GM19372 (cell line): ENCODE data around the gene MRPL20.

Experiments used
- ATAC-seq: cut with Tn5 transposase; IDR thresholded peaks from one replicate; pipeline ENCODE4 v1.9.1; 2021; ENCODE audit warnings: mild to moderate bottlenecking, low read depth, moderate library complexity; ENCODE audit not compliant: unreplicated experiment

Gene MRPL20

DNA sequence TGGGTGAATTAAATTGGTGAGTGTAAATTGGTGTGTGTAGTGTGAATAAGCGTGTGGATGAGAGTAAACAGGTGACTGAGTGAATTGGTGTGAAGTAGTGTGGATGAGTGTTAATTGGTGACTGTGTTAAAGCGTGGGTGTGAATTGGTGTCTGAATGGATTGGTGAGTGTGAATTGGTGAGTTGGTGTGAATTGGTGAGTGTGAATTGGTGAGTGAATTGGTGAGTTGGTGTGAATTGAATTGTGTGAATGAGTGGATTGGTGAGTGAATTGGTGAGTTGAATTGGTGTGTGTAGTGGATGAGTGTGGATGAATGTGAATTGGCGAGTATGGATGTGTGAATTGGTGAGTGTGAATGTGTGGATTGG, 40.4 kb downstream of the MRPL20 start:
- no peak for ATAC-seq

DNA sequence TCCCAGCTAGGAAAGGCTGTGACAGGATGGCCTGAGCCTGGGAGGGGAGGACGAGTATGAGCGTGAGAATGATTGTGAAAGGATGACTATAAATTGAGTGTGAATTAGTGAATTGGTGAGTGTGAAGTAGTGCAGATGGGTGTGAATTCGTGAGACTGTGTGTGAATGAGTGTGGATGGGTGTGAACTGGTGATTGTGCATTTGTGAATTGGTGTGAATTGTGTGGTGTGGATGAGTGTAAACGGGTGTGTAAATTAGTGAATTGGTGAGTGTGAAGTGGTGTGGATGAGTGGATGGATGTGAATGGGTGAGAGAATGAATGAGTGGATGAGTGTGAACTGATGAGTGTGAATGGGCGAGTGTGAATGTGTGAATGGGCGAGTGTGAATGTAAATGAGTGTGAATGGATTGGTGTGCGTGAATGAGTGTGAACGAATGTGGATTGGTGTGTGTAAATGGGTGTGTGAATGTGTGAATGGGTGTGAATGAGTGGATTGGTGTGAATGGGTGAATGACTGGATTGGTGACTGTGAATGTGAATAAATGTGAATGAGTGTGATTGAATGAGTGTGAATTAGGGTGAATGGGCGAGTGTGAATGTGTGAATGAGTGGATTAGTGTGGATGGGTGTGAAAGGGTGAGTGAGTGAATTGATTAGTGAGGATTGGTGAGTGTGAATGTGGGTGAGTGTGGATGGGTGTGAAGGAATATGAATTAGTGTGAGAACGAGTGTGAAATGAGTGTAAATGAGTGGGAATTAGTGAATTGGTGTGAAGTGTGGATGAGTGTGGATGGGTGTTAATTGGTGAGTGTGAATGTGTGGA, 41.0 kb downstream of the MRPL20 start:
- ATAC-seq: no peak

DNA sequence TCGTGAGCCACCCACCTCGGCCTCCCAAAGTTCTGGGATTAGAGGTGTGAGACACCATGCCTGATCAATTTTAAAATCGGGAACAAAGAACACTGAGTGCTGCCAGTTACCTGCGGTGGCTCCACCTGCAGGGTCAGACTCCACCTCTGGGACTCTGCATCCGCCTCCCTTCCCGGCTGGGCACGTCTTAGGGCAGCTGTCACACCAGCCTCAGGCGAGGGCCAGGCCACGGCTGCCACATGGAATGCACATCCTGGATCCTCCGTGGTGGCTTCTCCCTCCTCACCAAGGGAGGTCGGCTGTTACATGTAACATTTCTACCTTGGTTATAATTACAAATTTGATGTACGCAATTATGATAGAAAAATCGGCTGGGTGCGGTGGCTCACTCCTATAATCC, 42.8 kb downstream of the MRPL20 start:
- no peak for ATAC-seq

DNA sequence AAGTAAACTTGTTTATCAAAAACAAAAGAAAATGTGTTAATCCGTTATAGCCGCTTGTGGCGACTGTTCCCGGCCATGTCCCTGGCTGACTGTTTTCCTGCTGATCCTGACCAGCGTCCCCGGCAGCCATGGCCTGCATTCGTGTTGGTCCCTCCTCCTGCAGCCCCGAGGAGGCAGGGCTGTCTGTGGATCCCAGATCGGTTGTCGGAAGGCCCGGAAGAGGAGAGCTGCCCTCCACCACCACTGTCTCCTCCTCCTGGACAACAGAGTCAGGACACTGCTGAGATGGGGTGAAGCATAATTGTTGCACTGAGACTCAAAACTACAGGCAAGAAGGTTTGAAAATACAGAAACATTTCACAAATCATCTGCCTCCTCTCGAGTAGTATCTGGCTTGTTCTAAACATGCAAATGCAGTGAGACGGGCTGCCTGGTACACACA, 45.1 kb downstream of the MRPL20 start:
- no peak for ATAC-seq

DNA sequence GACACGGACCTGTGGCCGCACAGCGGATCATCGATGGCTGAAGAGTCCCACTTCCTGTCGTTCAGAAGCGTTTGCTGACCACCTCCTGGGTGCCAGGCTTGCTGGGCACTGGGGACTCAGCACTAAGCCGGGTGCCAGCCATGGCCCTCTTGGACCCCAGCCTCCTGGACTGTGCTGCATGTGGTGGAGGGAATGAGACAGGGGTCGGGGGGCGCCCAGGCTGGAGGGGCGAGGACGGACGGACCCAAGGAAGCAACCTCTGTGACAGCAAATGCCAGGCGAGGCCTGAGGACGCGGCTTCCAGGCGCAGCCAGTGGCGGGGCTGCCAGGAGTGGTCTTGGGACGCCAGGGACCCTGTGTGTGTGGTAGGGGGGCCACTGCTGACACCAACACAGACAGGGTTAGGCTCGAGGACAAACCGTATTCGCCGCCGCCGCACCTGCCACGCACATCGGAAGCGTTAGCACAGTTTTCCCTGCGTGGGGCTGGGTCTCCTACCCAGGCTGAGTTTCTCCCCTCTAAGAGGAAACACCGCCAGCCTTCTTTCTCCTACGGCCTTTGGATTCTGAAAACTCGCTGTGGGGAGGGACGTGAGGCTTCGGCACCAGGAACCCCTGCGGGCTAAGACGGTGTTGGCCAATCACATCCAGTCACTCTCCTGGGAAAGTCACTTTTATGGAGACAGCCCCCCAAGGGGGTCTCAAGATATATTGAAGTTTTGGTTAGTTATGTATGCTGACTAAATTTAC, 45.7 kb downstream of the MRPL20 start:
- no peak for ATAC-seq

DNA sequence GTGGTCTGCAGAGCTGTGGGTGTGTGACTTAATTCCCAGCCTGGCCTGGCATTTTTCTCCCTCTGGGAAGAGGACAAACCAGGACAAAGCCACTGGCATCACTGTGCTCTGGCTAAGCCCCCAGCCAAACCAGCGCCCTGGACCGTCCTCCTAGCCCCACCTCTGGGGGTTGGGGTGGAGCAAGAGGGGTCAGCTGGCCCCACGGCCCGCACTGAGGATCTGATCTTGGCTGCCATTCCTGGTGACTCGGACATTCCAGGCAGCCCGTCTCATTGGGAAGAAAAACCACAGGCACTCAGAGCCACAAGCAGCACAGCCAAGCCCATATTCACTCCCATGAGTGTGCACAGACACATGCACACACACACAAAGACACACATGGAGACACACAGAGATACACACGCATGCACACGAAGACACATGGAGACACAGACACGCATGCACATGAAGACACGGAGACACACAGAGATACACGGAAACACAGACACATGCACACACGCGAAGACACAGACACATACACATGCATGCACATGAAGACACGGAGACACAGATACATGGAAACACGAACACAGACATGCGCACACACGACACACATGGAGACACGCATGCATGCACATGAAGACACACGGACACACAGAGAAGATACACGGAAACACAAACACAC, 46.5 kb downstream of the MRPL20 start:
- no peak for ATAC-seq

DNA sequence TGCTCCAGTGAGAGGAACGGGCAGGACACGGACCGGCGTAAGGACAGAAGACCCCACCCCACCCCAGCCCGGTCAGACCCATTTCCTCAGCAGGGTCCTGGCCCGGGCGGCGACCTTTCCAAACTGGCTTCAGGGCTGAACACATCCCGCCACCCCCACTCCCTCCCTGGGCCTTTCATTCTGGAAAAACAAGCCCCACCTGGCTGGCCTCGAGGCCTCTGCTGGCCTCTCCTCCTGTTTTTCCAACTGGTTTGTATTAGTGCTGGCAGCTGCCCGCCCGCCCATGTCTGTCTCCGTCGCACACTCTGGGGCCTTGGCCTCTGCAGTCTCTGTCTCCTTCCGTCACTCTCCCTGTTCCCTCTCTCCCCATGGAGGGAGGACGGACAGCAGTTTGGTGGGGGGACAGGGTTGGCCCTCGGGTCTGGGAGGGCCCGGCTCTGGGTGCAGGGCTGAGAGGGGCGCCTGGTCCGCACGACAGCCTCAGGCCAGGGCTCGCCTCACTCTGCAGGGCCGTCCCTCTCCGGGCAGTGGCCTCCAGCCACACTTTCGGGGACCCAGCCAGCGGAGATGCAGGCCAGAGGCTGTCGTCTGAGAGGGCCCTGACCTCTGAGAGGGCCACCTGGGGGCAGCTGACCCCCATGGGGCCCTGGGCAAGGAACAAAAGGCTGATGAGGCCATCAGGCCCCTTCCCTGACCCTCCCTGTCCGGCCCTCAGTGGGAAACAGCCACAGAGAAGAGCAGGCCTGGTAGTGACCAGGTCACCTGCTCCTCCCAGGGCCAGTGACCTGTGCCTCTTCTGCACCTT, 47.2 kb downstream of the MRPL20 start:
- no peak for ATAC-seq

DNA sequence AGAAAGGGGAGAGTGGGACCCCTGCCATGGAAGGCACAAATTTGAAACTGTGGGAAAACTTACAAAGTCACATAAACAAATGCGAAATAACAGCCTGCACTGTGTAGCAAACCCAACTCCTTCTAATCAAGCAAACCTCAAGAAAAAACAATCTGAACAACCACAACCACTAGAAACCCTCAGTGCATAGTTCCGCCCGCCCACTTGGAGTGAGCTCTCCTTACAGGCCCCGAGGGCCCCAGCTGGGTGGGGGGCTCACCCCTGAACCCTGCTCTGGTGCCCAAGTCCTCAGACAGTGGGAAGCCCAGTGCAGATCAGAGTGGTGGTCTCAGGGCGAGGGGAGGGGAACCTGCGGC, 47.8 kb downstream of the MRPL20 start:
- ATAC-seq: no peak

DNA sequence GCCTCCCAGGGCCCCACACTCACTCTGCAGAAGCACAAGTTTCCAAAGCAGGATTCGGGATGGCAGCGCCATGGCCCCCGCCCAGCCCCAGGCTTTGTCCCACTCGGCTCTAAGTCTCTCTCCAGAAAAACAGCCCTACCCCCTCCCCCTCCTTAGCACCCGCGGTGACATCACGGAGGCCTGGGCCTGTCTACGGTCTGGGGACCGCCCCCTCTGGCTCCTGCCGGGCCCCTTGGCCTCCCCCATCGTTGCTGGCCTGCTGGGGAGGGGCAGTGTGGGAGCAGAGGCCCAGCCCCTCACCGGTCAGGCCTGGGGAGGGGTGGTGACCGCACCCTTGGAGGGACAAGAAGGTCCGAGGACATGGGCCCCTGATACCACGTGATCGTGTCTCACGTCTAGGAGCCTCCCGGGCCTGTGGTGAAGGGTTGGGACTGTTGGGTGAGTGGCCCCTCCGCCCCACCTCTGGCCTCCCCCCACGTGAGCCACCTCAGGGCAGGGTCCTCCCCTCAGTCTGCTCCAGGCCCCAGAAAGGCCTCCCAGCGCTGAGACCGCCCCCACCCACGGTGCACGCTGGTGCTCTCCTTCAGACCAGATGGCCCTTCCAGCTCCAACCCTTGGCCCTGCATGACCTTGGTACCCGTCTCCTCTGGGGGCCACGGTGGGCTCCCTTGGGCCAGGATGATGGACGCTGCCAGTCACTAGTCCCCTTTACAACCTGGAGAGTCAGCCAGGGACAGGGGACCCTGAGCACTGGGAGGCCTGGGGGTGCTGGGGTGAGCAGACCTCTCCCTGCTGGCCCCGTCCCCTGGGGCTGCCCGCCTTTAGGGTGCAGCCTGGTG, 48.4 kb downstream of the MRPL20 start, which contains the start of gene MXRA8:
Gene MXRA8, minus strand, starts transcription at position 123 of the 839 bp plus-strand sequence. Its CDS starts 51 bp downstream, at position 72.
- no peak for ATAC-seq

DNA sequence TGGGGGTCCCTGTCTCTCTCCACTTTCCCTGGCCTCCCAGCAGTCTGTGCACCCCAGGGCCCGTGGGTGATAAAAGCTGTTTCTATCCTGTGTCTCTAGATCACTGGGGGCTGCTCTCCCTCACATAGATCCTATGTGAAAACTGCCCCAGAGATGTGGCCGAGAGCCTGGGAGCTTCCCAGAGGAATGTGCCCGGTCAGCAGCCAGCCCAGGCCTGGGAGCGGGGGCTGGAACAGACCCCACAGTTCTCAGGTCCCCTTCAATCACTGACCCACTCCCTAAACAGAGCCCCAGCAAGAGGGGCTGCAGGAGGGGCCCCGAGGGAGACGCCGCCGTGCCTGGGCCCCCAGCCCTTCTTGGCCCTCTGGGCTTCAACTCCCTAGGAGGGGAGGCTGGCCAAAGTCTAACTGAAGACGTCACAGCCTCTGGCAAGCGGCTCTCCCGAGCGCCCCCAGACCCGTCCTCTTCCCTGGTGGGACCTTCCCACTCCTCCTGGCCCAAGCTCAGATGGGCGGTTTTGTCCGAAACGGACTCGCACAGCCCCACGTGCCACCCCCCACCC, 49.1 kb downstream of the MRPL20 start:
- ATAC-seq: no peak

DNA sequence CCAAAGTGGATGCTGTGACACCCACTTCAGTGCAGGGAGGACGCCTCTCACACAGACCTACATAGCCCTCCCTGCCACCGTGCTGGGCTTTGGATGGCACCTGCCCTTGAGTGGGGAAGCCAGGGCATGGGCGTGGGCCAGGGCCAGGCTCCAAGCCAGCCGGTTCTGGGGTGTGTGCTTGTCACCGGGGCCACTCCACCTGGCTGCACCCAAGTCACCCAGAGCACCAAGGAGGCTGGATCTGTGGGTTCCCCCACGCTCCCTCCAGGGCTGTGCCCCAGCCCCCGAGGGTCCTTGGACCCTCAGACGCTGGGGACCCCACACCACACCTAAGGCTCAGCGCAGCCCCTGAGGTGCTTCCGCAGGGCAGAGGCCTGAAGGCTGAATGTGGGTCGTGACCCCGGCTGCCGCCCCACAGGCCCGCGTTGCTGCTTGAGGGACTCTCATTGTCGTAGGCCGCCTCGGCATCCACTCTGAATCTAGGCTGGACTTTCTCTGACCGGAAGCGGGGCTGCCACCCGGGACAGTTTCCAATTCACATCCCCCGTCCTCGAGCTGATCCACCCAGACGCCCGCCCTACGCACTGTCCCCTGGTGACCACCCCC, 50.2 kb downstream of the MRPL20 start:
- ATAC-seq: no peak

DNA sequence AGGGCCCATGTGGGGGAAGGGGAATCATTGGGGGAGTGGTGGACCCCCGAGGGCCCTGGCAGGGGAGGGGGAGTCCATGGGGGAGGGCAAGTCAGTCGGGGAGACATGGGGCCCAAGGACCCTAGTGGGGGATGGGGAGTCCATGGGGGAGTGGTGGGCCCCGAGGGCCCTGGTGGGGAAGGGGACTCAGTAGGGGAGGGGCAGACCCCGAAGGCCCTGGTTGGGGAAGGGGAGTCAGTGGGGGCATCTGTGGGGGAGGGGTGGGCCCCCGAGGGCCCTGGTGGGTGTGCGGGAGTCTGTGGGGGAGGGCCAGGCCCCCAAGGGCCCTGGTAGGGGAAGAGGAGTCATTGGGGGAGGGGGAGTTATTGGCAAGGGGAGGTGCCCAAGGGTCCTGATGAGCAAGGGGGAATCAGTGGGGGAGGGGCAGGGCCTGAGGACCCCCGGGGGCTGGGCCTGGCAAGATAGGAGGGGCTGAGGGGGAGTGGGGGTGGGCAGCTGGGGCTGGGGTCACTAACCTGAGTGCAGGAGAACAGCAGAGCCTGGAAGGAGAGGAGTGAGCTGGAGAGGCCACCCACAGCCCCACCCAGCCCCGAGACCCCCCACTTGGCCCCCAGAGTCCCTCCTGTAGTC, 50.8 kb downstream of the MRPL20 start:
- no peak for ATAC-seq

DNA sequence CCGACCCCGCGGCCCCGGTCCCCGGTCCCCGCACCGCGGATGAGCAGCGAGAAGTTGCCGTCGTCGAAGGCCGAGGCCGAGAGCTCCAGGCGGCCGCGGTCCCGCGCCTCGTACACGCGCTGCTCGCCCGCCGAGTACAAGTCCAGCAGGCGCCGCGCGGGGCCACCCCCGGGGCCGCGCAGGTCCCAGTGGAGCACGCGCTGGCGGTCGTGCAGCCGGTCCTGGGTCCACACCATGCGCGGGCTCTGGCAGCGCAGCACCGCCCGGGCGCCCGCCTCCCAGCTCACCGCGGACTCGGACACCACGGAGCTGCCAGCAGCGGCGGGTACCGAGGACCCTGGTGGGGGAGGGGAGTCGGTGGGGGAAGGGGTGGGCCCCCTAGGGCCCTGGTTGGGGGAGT, 51.7 kb downstream of the MRPL20 start:
- no peak for ATAC-seq

DNA sequence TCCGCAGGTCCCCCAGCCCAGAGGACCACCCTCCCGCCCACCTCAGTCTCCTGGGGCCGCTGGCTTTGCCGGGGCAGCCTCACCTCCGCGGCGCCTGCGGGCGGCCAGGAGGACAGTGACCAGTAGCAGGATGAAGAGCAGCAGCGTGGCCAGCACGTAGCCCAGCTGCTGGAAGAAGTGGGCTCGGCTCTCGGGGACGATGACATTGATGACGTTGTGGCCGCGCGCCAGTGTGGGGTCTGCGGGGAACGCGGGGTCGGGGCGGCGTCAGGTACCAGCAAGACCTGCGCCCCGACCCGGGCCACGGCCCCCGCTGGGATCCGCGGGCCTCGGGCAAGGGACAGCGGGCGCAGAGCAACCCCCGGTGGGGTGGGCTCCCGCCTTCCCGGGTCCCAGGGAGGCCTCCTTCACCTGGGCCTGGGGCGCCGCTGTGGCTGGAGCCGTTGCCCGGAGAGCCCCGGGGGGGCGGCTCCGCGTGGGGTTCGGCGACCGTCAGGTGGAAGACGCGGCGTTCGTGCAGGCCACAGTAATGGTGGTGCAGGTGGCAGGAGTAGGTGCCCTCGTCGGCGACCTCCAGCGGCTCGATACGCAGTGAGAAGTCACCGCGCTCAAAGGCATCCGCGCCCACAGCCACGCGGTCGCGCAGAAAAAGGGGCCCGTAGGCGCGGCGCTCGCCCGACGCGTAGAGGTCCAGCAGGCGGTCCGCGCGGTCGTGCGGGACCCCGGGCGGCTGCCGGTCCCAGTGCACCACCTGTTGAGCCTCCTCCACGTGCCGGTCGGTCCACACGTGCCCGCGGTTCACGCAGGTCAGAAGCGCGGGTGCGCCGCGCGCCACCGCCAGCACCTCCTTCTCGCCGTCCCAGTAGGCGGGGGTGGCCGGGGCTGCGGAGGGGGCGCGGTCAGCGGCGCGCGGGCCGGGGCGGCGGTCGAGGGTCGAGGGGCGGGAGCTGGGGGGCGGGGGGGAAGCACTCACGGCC, 52.5 kb downstream of the MRPL20 start:
- no peak for ATAC-seq

DNA sequence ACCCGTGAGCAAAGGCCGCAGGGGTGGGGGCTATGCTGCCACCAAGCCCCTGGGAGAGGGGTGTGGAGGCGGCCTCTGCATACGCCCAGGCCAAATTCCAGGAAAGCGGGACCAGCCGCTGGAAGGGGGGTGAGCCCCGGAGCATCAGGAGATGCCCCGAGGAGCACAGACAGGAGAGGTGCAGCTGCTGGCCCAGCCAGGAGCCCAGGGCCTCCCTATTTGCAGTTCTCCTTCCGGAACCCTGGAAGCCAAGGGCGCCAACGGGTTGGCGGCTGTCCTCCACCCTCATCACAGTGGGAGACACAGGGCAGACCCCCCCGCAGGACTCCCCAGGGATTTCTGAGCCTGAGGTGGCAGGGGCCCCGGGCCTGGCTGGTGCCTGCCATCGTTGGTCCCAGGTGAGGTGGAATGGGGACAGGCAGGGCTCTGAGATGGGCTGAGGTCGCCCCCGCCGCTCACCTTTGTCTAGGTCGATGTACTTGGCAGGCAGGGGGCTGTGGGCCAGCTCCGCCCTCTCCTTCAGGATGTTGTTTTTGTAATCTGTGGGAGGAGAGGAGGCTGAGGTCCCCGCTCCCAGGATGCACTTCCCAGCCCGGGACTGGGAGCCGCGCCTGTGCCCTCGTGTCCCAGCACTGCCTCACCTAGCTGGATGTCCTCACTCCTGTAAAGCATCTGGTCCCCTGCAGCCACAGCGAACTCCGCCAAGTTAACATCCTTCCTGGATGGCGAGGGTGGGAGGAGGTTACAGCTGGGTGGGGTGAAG, 53.5 kb downstream of the MRPL20 start:
- ATAC-seq: no peak

DNA sequence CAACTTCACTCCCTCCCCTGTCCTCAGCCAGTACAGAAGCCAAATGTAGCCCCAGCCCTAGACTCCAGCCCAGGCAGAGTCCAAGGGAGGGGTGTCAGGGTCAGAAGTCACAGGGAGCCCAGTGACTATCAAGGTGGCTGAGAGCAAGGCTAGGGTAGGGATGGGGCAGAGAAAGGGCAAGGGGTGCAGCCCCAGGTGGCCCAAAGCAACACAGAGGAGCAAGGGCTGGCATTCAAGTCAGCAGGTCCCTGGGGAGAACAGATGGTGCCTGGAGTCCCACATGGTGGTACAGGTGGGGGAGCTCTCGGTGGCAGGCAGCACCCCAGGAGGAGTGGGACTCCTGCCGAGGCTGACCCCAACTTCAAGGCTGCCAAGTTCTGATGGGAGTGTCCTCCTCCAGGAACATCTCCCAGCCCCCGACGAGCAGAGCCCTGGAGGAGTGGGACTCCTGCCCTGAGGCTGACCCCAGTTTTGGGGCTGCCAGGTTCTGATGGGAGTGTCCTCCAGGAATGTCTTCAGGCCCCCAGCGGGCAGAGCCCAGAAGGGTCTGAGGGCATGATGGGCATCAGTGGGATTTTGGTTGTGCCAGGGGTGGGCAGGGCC, 54.2 kb downstream of the MRPL20 start:
- ATAC-seq: no peak
